Gastroesophageal sphincter (tissue), 4 donors: ENCODE measurements around the gene TRPM7. TPM values are rescaled to one million over a fixed set of nuclear protein-coding genes. Genes with fewer than 3 reads are reported as not detected.

Experiments
- ATAC-seq: fragments of 150-250 bp; one replicate; pipeline ENCODE4 v1.9.1; 2016; ENCODE audit warnings: mild to moderate bottlenecking, moderate library complexity
- H3K27ac ChIP-seq, 4 donors: fragments of 200-600 bp; sonication (generic) in 3 of 4; 1 replicate in 3 of 4; 2 replicates in 1 of 4; pipeline ENCODE4 v1.5.1; 2016 to 2019
- H3K27me3 ChIP-seq: fragments of 200-600 bp; sonication (generic); one replicate; pipeline ENCODE4 v1.5.1; 2019
- H3K36me3 ChIP-seq, 2 donors: fragments of 200-600 bp; sonication (generic); one replicate each; pipeline ENCODE4 v1.5.1; 2019; ENCODE audit warnings: control low read depth in 1 of 2
- H3K4me1 ChIP-seq, 3 donors: fragments of 200-600 bp; sonication (generic); 1 replicate in 2 of 3; 2 replicates in 1 of 3; pipeline ENCODE4 v1.5.1; 2016 to 2019; ENCODE audit warnings: control low read depth in 2 of 3
- H3K4me3 ChIP-seq, 2 donors: fragments of 200-600 bp; sonication (generic); one replicate each; pipeline ENCODE4 v1.5.1; 2019; ENCODE audit warnings: mild to moderate bottlenecking in 1 of 2, moderate library complexity in 1 of 2
- H3K9me3 ChIP-seq, 3 donors: fragments of 200-600 bp; sonication (generic); one replicate each; pipeline ENCODE4 v1.5.1; 2017 to 2019; ENCODE audit warnings: control low read depth in 2 of 3
- EP300 ChIP-seq: sonication (generic); formaldehyde crosslinking; IDR thresholded peaks from one replicate; pipeline ENCODE4 v1.6.1; 2017; ENCODE audit warnings: antibody characterized with exemption, mild to moderate bottlenecking
- POLR2A ChIP-seq, 2 donors: fragments of 450-650 bp; IDR thresholded peaks; one replicate each; pipeline ENCODE4 v1.6.1; 2017; ENCODE audit warnings: antibody characterized with exemption in 2 of 2, mild to moderate bottlenecking in 2 of 2, moderate library complexity in 1 of 2
- POLR2AphosphoS5 ChIP-seq: sonication (generic); formaldehyde crosslinking; IDR thresholded peaks from one replicate; pipeline ENCODE4 v1.6.1; 2017; ENCODE audit warnings: antibody characterized with exemption
- WGBS, 2 donors: methylation state at CpG; one replicate each; pipeline ENCODE4 v1.1.5; 2018; ENCODE audit warnings: low coverage in 1 of 2; 5-methylcytosine and 5-hydroxymethylcytosine counted together
- total RNA-seq, 4 donors: library from RNA; depleted of rRNA; stranded (reverse); fragments of >200 nt; gene quantifications; one replicate each; pipeline ENCODE4 v1.1.0, GENCODE V29; 2016
- TF ChIP-seq, protein P1 (sequence below), 4 experiments: fragments of 200-600 bp in 2 of 4; fragments of 450-650 bp in 2 of 4; sonication (generic) in 1 of 4; IDR thresholded peaks; one replicate each; pipeline ENCODE4 v1.5.1; 2017 to 2019; ENCODE audit warnings: antibody characterized with exemption in 4 of 4, mild to moderate bottlenecking in 2 of 4, moderate library complexity in 2 of 4

The TRPM7 gene
- total RNA-seq, 4 donors from 2014 or later: 29.1 to 82.0 (median 40.3) TPM

- ATAC-seq: no peak
- Histone ChIP-seq H3K27ac (no peak overlapping the region), H3K9me3 (no peaks in the 10 kb centered on the region), H3K4me3 (no peak overlapping the region), H3K4me1 (no peaks in the 10 kb centered on the region), H3K36me3 (peaks cover 0 to 52% of the 10 kb centered on the region in 2 donors), H3K27me3 (no peaks in the 10 kb centered on the region)
- 90 to 94% methylated on average over 3 of the region's 3 CpGs for whole genome bisulfite sequencing, 2 donors
- TF ChIP-seq POLR2AphosphoS5: no peak
- no peak for TF ChIP-seq POLR2A (IDR thresholded peaks at IDR 0.05)
- TF ChIP-seq EP300: no peak
- TF ChIP-seq, protein P1, sequence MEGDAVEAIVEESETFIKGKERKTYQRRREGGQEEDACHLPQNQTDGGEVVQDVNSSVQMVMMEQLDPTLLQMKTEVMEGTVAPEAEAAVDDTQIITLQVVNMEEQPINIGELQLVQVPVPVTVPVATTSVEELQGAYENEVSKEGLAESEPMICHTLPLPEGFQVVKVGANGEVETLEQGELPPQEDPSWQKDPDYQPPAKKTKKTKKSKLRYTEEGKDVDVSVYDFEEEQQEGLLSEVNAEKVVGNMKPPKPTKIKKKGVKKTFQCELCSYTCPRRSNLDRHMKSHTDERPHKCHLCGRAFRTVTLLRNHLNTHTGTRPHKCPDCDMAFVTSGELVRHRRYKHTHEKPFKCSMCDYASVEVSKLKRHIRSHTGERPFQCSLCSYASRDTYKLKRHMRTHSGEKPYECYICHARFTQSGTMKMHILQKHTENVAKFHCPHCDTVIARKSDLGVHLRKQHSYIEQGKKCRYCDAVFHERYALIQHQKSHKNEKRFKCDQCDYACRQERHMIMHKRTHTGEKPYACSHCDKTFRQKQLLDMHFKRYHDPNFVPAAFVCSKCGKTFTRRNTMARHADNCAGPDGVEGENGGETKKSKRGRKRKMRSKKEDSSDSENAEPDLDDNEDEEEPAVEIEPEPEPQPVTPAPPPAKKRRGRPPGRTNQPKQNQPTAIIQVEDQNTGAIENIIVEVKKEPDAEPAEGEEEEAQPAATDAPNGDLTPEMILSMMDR (IDR thresholded peaks at IDR 0.05): no peak
Measured at GRCh38 chr15:50712018-50712417, 25.4 kb upstream of the TRPM7 start.

DNA sequence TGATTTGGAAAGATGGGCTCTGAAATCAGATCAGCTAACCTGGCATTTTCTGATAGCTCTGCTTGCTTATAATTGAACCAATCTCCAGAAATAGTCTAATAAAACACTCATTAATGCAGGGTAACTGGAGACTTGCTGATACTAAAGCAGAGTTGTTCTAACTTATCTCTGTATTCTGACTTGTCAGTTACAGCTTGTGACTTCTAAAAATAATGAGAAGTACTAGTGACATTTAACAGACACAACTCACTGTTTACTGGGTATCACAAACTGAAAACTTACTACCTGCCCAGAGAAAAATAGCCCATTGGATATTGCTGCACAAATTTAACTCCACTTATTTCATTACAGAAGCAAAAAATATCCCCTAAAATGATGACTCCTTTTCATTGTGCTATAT is 24.0 kb upstream of the TRPM7 start:
- H3K4me3 ChIP-seq: no peak overlapping the region
- no peaks in the 10 kb centered on the region for H3K27me3 ChIP-seq
- ATAC-seq: no peak
- H3K9me3 ChIP-seq: no peaks in the 10 kb centered on the region
- H3K27ac ChIP-seq: no peak overlapping the region
- TF ChIP-seq, protein P1 (IDR thresholded peaks at IDR 0.05): no peak
- TF ChIP-seq POLR2A (IDR thresholded peaks at IDR 0.05) (no peak), POLR2AphosphoS5 (no peak), EP300 (no peak)
- peaks cover 0 to 50% of the 10 kb centered on the region in 2 donors for H3K36me3 ChIP-seq
- no peaks in the 10 kb centered on the region for H3K4me1 ChIP-seq

- ATAC-seq: no peak
- Histone ChIP-seq H3K36me3 (peaks cover 0 to 46% of the 10 kb centered on the region in 2 donors), H3K27ac (no peak overlapping the region), H3K4me1 (no peaks in the 10 kb centered on the region), H3K9me3 (no peaks in the 10 kb centered on the region), H3K4me3 (no peak overlapping the region), H3K27me3 (no peaks in the 10 kb centered on the region)
- TF ChIP-seq, protein P1 (IDR thresholded peaks at IDR 0.05): no peak
- TF ChIP-seq EP300 (no peak), POLR2AphosphoS5 (no peak), POLR2A (IDR thresholded peaks at IDR 0.05) (no peak)
- 76 to 87% methylated on average over 1 to 3 of the region's 3 CpGs for WGBS, 2 donors
Measured at GRCh38 chr15:50707878-50708427, 21.4 kb upstream of the TRPM7 start.

- Histone ChIP-seq H3K27ac (no peak overlapping the region), H3K27me3 (no peaks in the 10 kb centered on the region), H3K36me3 (peaks cover 0 to 40% of the 10 kb centered on the region in 2 donors), H3K9me3 (no peaks in the 10 kb centered on the region), H3K4me3 (no peak overlapping the region), H3K4me1 (no peaks in the 10 kb centered on the region)
- 84 to 85% methylated on average over 1 of the region's 1 CpG for WGBS, 2 donors
- TF ChIP-seq POLR2AphosphoS5 (no peak), POLR2A (IDR thresholded peaks at IDR 0.05) (no peak), EP300 (no peak)
- TF ChIP-seq, protein P1 (IDR thresholded peaks at IDR 0.05): no peak
- ATAC-seq: no peak
Measured at GRCh38 chr15:50702762-50703334, 16.3 kb upstream of the TRPM7 start.

- Histone ChIP-seq H3K4me3 (no peak overlapping the region), H3K9me3 (no peaks in the 10 kb centered on the region), H3K27ac (no peak overlapping the region), H3K4me1 (no peaks in the 10 kb centered on the region), H3K27me3 (no peaks in the 10 kb centered on the region), H3K36me3 (peaks cover 0 to 12% of the 10 kb centered on the region in 2 donors)
- 37 to 52% methylated on average over 3 to 7 of the region's 8 CpGs for WGBS, 2 donors
- TF ChIP-seq, protein P1 (IDR thresholded peaks at IDR 0.05): no peak
- no peak for TF ChIP-seq POLR2A (IDR thresholded peaks at IDR 0.05)
- no peak for TF ChIP-seq POLR2AphosphoS5
- TF ChIP-seq EP300: no peak
- no peak for ATAC-seq
Measured at GRCh38 chr15:50698101-50698500, 11.5 kb upstream of the TRPM7 start.
